ENCODE measurements around the gene SAYSD1.
"Not testable (repeated sequence)": the region's sequence is repeated elsewhere in the genome, so short reads cannot be mapped to it uniquely, and the experiment has no call there.

The SAYSD1 gene

DNA sequence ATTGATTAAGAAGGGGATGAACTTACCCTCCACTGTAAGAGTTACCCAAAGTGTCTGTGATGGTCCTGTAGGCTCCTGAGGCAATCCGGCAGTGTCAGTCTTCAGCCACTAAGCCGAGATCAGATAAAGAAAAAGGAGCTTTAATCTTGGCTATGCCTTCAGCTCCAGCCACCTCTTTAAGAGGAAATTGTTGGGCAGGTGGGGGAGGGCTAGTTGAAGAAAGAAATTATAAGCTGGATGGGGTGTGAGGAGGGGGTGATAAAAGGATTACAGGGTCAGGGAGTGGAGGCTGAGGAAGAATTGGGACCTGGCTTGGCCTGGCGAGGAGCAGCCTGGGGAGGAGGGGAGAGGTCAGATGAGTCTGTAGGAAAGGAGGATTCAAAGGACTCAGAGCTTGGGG is 19.8 kb upstream of the SAYSD1 start:
- not testable (repeated sequence) for H3K14ac ChIP-seq (ENCODE audit: low read length); H2BK12ac ChIP-seq (ENCODE audit: low read length); H2BK120ac ChIP-seq (ENCODE audit: insufficient read depth, low read length, poor library complexity); H3K27ac ChIP-seq (ENCODE audit: low read depth, low read length); H3K9ac ChIP-seq (ENCODE audit: low read length); H2BK5ac ChIP-seq (ENCODE audit: low read depth, low read length, poor library complexity); H3K4me2 ChIP-seq (ENCODE audit: low read length); H3K4me3 ChIP-seq (ENCODE audit: low read depth, low read length); H4K12ac ChIP-seq (ENCODE audit: low read depth, low read length); H3K79me2 ChIP-seq (ENCODE audit: control insufficient read depth, insufficient read depth, low read length, poor library complexity); H3K79me1 ChIP-seq (ENCODE audit: low read length); H3K36me3 ChIP-seq (ENCODE audit: control insufficient read depth in 1 of 2, insufficient read depth in 2 of 2, low read length in 2 of 2); H2AFZ ChIP-seq (ENCODE audit: insufficient read depth, low read length, poor library complexity); H3K4ac ChIP-seq (ENCODE audit: low read depth, low read length); H2AK5ac ChIP-seq (ENCODE audit: low read length); H3K23ac ChIP-seq (ENCODE audit: low read length); H3K4me1 ChIP-seq (ENCODE audit: control insufficient read depth in 1 of 2, insufficient read depth in 2 of 2, low read length in 2 of 2); H3K9me3 ChIP-seq (ENCODE audit: insufficient read depth, low read depth, low read length); H3K18ac ChIP-seq (ENCODE audit: low read length); DNase-seq; H3K27me3 ChIP-seq (ENCODE audit: insufficient read depth, low read length); H4K91ac ChIP-seq (ENCODE audit: low read depth, low read length); H4K8ac ChIP-seq (ENCODE audit: low read depth, low read length)
- WGBS (ENCODE audit: extremely low coverage, insufficient coverage, insufficient read length): no CpG with 5 or more reads among the region's 3 CpGs

DNA sequence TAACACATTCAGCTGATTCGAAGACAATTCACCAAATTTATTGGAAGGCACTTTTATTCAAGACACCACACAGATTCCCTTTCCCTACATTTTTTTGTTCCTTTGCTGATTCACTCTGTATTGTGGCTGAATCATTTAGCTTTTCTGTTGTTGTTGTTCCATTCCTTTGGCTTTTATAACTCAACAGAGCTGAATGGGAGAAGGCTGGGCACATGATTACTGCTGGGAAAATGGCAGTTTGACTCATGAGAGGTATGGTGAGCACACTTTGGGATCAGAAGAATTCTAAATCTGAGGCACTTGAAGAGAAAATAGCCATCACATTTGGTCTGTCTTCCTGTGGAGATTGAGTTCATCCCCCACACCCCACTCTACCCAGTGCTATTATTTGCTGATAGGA is 15.7 kb upstream of the SAYSD1 start:
- Histone ChIP-seq H2AK5ac (ENCODE audit: low read length) (no peak overlapping the region), H2BK12ac (ENCODE audit: low read length) (no peak overlapping the region), H3K4me1 (ENCODE audit: control insufficient read depth in 1 of 2, insufficient read depth in 2 of 2, low read length in 2 of 2) (no peaks in the 10 kb centered on the region), H3K4me3 (ENCODE audit: low read depth, low read length) (no peak overlapping the region), H2AFZ (ENCODE audit: insufficient read depth, low read length, poor library complexity) (no peak overlapping the region), H2BK5ac (ENCODE audit: low read depth, low read length, poor library complexity) (no peak overlapping the region), H3K14ac (ENCODE audit: low read length) (no peak overlapping the region), H4K12ac (ENCODE audit: low read depth, low read length) (no peak overlapping the region), H3K27ac (ENCODE audit: low read depth, low read length) (no peak overlapping the region), H3K9me3 (ENCODE audit: insufficient read depth, low read depth, low read length) (no peaks in the 10 kb centered on the region), H3K23ac (ENCODE audit: low read length) (no peak overlapping the region), H3K9ac (ENCODE audit: low read length) (no peak overlapping the region), H3K27me3 (ENCODE audit: insufficient read depth, low read length) (no peaks in the 10 kb centered on the region), H3K36me3 (ENCODE audit: control insufficient read depth in 1 of 2, insufficient read depth in 2 of 2, low read length in 2 of 2) (no peaks in the 10 kb centered on the region), H3K79me2 (ENCODE audit: control insufficient read depth, insufficient read depth, low read length, poor library complexity) (no peaks in the 10 kb centered on the region), H3K4ac (ENCODE audit: low read depth, low read length) (no peak overlapping the region), H3K79me1 (ENCODE audit: low read length) (no peaks in the 10 kb centered on the region), H4K8ac (ENCODE audit: low read depth, low read length) (no peak overlapping the region), H3K4me2 (ENCODE audit: low read length) (no peak overlapping the region), H4K91ac (ENCODE audit: low read depth, low read length) (no peak overlapping the region), H2BK120ac (ENCODE audit: insufficient read depth, low read length, poor library complexity) (no peak overlapping the region), H3K18ac (ENCODE audit: low read length) (no peak overlapping the region)
- peak in 1 of 2 donors; percentile 30 for DNase-seq
- no CpG with 5 or more reads among the region's 1 CpG for WGBS (ENCODE audit: extremely low coverage, insufficient coverage, insufficient read length)

DNA sequence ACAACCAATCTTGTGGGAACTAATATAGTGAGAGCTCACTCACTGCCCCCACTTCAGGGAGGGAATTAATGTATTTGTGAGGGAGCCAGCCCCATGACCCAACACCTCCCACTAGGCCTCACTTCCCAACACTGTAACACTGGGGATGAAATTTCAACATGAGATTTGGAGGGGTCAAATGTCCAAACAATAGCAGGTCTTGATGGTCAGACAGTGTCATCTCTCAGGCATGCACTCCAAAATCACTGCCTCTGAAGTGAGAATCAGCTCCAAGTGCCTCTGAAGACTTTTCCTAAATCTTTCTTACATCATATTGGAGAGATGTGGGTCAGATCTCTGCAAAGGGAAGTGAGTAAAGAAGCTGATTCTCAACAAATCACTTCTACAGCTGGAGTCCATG is 13.8 kb upstream of the SAYSD1 start:
- no peaks in the 10 kb centered on the region for H3K4me1 ChIP-seq (ENCODE audit: control insufficient read depth in 1 of 2, insufficient read depth in 2 of 2, low read length in 2 of 2)
- H3K79me2 ChIP-seq (ENCODE audit: control insufficient read depth, insufficient read depth, low read length, poor library complexity): no peaks in the 10 kb centered on the region
- no peak overlapping the region for H2AFZ ChIP-seq (ENCODE audit: insufficient read depth, low read length, poor library complexity)
- H3K23ac ChIP-seq (ENCODE audit: low read length): no peak overlapping the region
- H3K9ac ChIP-seq (ENCODE audit: low read length): no peak overlapping the region
- no peak overlapping the region for H2BK5ac ChIP-seq (ENCODE audit: low read depth, low read length, poor library complexity)
- H3K9me3 ChIP-seq (ENCODE audit: insufficient read depth, low read depth, low read length): no peaks in the 10 kb centered on the region
- no peak overlapping the region for H3K4me2 ChIP-seq (ENCODE audit: low read length)
- H3K14ac ChIP-seq (ENCODE audit: low read length): no peak overlapping the region
- no peak for DNase-seq
- no peak overlapping the region for H4K8ac ChIP-seq (ENCODE audit: low read depth, low read length)
- no peak overlapping the region for H3K18ac ChIP-seq (ENCODE audit: low read length)
- no peak overlapping the region for H3K27ac ChIP-seq (ENCODE audit: low read depth, low read length)
- H3K4me3 ChIP-seq (ENCODE audit: low read depth, low read length): no peak overlapping the region
- H4K91ac ChIP-seq (ENCODE audit: low read depth, low read length): no peak overlapping the region
- no peaks in the 10 kb centered on the region for H3K36me3 ChIP-seq (ENCODE audit: control insufficient read depth in 1 of 2, insufficient read depth in 2 of 2, low read length in 2 of 2)
- no peak overlapping the region for H2BK12ac ChIP-seq (ENCODE audit: low read length)
- no peak overlapping the region for H3K4ac ChIP-seq (ENCODE audit: low read depth, low read length)
- H2BK120ac ChIP-seq (ENCODE audit: insufficient read depth, low read length, poor library complexity): no peak overlapping the region
- no peak overlapping the region for H4K12ac ChIP-seq (ENCODE audit: low read depth, low read length)
- no peaks in the 10 kb centered on the region for H3K79me1 ChIP-seq (ENCODE audit: low read length)
- no peaks in the 10 kb centered on the region for H3K27me3 ChIP-seq (ENCODE audit: insufficient read depth, low read length)
- no peak overlapping the region for H2AK5ac ChIP-seq (ENCODE audit: low read length)

DNA sequence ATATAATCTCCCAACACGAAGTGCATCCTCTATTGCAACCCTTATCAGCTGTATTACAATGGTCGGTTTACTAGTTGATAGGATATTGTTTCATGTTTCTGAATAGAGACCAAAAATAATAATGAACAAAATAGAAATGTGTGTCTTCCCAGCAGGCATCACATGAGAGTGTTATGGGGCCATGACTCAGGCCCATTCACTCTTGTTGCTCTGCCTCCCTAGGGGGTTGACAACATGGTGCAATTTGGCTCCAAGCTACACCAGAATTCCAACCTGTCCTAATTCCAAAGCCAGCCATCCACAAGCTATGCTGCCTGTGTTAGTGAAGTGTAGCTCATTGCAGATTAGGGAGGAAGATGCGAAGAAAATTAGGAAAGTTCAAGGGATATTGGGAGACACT is 13.1 kb upstream of the SAYSD1 start:
- Histone ChIP-seq H2BK12ac (ENCODE audit: low read length) (no peak overlapping the region), H3K27me3 (ENCODE audit: insufficient read depth, low read length) (no peaks in the 10 kb centered on the region), H3K4me2 (ENCODE audit: low read length) (no peak overlapping the region), H4K91ac (ENCODE audit: low read depth, low read length) (no peak overlapping the region), H2AK5ac (ENCODE audit: low read length) (no peak overlapping the region), H2AFZ (ENCODE audit: insufficient read depth, low read length, poor library complexity) (no peak overlapping the region), H3K79me1 (ENCODE audit: low read length) (no peaks in the 10 kb centered on the region), H3K4ac (ENCODE audit: low read depth, low read length) (no peak overlapping the region), H4K12ac (ENCODE audit: low read depth, low read length) (no peak overlapping the region), H3K36me3 (ENCODE audit: control insufficient read depth in 1 of 2, insufficient read depth in 2 of 2, low read length in 2 of 2) (no peaks in the 10 kb centered on the region), H2BK120ac (ENCODE audit: insufficient read depth, low read length, poor library complexity) (no peak overlapping the region), H3K4me3 (ENCODE audit: low read depth, low read length) (no peak overlapping the region), H2BK5ac (ENCODE audit: low read depth, low read length, poor library complexity) (no peak overlapping the region), H3K18ac (ENCODE audit: low read length) (no peak overlapping the region), H3K23ac (ENCODE audit: low read length) (no peak overlapping the region), H3K14ac (ENCODE audit: low read length) (no peak overlapping the region), H3K4me1 (ENCODE audit: control insufficient read depth in 1 of 2, insufficient read depth in 2 of 2, low read length in 2 of 2) (no peaks in the 10 kb centered on the region), H3K79me2 (ENCODE audit: control insufficient read depth, insufficient read depth, low read length, poor library complexity) (no peaks in the 10 kb centered on the region), H3K9ac (ENCODE audit: low read length) (no peak overlapping the region), H3K9me3 (ENCODE audit: insufficient read depth, low read depth, low read length) (no peaks in the 10 kb centered on the region), H3K27ac (ENCODE audit: low read depth, low read length) (no peak overlapping the region), H4K8ac (ENCODE audit: low read depth, low read length) (no peak overlapping the region)
- WGBS (ENCODE audit: extremely low coverage, insufficient coverage, insufficient read length): no CpG with 5 or more reads among the region's 3 CpGs
- peak; percentile 44 to 60 for DNase-seq

DNA sequence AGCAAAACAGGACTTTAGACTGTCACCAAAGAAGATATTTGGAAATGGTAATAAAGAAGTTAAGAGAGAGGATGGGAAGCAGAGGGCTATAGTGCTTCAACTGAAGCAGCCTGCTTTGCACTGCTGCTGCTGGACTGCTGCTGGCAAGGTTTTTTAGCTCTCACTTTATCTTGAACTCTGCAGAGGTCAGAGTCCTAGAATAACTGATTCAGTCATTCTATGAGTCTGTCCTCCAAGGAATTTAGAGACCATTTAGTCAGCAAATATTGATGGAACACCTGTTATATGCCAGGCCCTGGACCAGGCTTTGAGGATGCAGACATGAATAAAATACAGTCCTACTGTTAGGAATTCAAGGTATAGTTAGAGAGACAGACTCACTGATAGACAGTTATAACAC is 9.1 kb upstream of the SAYSD1 start:
- no peak overlapping the region for H3K27ac ChIP-seq (ENCODE audit: low read depth, low read length)
- no peak overlapping the region for H3K18ac ChIP-seq (ENCODE audit: low read length)
- no peak overlapping the region for H2AFZ ChIP-seq (ENCODE audit: insufficient read depth, low read length, poor library complexity)
- DNase-seq: no peak
- no peak overlapping the region for H3K14ac ChIP-seq (ENCODE audit: low read length)
- no peak overlapping the region for H3K23ac ChIP-seq (ENCODE audit: low read length)
- no peak overlapping the region for H4K12ac ChIP-seq (ENCODE audit: low read depth, low read length)
- no peak overlapping the region for H3K4ac ChIP-seq (ENCODE audit: low read depth, low read length)
- no peak overlapping the region for H2BK120ac ChIP-seq (ENCODE audit: insufficient read depth, low read length, poor library complexity)
- H2BK12ac ChIP-seq (ENCODE audit: low read length): no peak overlapping the region
- no peak overlapping the region for H2AK5ac ChIP-seq (ENCODE audit: low read length)
- H4K91ac ChIP-seq (ENCODE audit: low read depth, low read length): no peak overlapping the region
- H3K4me3 ChIP-seq (ENCODE audit: low read depth, low read length): no peak overlapping the region
- H3K4me1 ChIP-seq (ENCODE audit: control insufficient read depth in 1 of 2, insufficient read depth in 2 of 2, low read length in 2 of 2): no peaks in the 10 kb centered on the region
- H3K36me3 ChIP-seq (ENCODE audit: control insufficient read depth in 1 of 2, insufficient read depth in 2 of 2, low read length in 2 of 2): no peaks in the 10 kb centered on the region
- no peak overlapping the region for H2BK5ac ChIP-seq (ENCODE audit: low read depth, low read length, poor library complexity)
- no peaks in the 10 kb centered on the region for H3K79me1 ChIP-seq (ENCODE audit: low read length)
- no peak overlapping the region for H3K9ac ChIP-seq (ENCODE audit: low read length)
- H3K79me2 ChIP-seq (ENCODE audit: control insufficient read depth, insufficient read depth, low read length, poor library complexity): no peaks in the 10 kb centered on the region
- H3K4me2 ChIP-seq (ENCODE audit: low read length): no peak overlapping the region
- H3K27me3 ChIP-seq (ENCODE audit: insufficient read depth, low read length): no peaks in the 10 kb centered on the region
- no peak overlapping the region for H4K8ac ChIP-seq (ENCODE audit: low read depth, low read length)
- H3K9me3 ChIP-seq (ENCODE audit: insufficient read depth, low read depth, low read length): no peaks in the 10 kb centered on the region

Measured in trophoblast cell (in vitro differentiated cells and primary cell).